K562 treated with DMSO at 1 percent for 4 hours (cell line): Measurements from ENCODE around the gene DHRS13. TPM values are rescaled to one million over a fixed set of nuclear protein-coding genes. Genes with fewer than 3 reads are reported as not detected.

Source experiments
- total RNA-seq: library from RNA; unstranded; fragments of 300-600 nt; gene quantifications from 2 replicates; pipeline ENCODE4 v1.2.3, GENCODE V29; 2022; ENCODE audit not compliant: insufficient read depth

Gene DHRS13, protein sequence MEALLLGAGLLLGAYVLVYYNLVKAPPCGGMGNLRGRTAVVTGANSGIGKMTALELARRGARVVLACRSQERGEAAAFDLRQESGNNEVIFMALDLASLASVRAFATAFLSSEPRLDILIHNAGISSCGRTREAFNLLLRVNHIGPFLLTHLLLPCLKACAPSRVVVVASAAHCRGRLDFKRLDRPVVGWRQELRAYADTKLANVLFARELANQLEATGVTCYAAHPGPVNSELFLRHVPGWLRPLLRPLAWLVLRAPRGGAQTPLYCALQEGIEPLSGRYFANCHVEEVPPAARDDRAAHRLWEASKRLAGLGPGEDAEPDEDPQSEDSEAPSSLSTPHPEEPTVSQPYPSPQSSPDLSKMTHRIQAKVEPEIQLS
- 22.7 and 29.7 TPM in 2 replicates for total RNA-seq

DNA sequence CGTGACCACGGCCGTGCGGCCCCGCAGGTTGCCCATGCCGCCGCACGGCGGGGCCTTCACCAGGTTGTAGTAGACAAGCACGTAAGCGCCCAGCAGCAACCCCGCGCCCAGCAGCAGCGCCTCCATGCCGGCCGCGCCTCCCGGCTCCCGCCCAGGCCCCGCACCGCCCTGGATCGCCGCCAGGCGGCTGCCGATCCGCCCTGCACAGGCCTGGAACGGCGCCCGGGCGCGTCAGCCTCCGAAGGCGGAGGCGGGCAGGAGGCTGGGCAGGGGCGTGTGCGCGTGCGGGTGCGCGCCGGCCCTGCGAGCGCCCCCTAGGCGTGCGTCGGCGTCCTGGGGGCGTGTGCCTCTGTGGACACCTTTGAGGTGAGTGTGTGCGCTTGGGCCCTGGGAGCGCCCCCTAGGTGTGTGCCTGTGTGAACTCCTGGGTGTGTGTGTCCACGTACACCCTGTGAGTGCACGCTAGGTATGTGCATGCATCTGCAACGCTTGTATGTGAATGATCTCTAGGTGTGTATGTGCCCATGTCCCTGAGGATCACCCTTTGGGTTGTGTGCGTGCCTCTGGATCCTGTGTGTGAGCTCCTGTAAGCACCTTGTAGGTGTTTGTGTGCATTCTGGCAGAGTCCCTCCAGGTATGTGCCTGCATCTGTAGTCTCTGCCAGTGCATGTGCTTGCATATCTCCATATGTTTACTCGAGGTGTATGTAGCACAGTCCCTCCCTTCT, at the start of gene DHRS13:
Gene DHRS13, minus strand, starts transcription at position 261 of the 727 bp plus-strand sequence. Its CDS starts 135 bp downstream, at position 126.

DNA sequence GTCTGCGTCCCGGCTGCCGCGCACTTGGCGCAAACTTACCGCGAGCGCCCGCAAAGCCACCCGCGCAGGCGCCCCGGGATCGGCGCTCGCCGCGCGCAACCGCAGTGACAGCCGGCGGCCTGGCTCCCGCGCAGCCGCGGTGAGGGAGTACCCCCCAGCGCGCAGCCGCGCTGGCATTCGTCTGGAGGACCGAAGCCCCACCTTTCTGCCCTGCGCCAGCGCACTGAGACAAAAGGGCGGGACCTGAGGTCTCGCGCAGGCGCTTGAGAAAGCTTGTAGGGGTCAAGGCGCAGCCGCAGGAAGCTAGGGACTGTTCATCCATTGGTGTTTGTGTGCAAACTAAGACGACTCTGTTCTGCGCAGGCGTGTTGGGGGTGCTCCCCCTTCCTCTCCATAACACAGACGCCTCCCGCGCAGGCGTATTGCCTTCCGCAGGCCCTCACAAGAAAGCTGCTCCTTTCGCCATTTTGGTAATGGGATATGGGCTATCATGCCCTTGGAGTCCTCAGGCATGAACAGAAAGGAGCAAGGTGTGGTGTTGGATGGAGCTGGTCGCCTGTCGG, 48.6 kb upstream of the DHRS13 start, which contains the start of gene PHF12:
Gene PHF12, minus strand, starts transcription at position 91 of the 563 bp plus-strand sequence. CDS start 558 bp downstream, outside the sequence.

DNA sequence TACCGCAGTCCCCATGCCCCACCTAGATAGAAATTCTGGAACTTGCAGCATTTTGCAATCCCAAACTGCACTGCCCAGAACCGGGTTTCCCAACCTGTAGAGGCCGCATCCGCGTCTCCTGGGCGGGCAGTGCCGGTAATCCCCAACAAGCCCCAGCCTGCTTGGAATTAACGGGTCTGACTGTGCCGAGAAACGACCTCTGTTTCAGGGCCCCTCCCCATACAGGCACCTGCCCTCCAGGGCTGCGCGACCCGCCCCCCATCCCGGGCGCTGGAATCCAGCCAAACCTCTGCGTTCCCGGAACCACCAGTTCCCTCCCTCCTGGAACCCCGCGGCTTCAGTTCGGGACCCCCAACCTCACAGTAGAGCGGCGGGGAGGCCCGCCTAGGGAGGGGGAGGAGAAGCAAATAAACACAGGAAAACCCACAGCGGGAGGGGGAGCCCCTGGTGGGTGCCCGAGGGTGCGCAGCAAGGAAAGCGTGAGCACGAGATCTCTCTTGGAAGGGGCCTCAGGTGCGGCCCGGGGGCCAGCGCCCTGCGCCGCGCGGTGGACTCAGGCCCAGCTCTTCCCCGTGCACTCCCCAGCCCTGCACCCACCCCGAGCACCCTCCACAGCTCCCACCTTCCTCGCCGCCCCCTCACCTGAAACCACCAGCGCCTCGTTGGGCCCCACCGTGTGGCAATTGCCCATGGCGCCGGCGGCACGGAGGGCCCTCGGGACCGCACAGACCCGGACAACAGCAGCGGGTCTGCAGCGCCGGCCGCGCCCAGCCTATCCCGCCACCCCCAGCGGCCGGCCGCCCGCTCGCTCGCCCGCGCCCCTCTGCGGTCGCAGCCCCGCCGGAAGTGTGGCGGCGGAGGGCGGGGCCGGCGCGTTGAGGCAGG, 5.8 kb downstream of the DHRS13 start, which contains the start of gene FLOT2:
Gene FLOT2, minus strand, starts transcription at position 850 of the 885 bp plus-strand sequence. Its CDS starts 159 bp downstream, at position 691.

DNA sequence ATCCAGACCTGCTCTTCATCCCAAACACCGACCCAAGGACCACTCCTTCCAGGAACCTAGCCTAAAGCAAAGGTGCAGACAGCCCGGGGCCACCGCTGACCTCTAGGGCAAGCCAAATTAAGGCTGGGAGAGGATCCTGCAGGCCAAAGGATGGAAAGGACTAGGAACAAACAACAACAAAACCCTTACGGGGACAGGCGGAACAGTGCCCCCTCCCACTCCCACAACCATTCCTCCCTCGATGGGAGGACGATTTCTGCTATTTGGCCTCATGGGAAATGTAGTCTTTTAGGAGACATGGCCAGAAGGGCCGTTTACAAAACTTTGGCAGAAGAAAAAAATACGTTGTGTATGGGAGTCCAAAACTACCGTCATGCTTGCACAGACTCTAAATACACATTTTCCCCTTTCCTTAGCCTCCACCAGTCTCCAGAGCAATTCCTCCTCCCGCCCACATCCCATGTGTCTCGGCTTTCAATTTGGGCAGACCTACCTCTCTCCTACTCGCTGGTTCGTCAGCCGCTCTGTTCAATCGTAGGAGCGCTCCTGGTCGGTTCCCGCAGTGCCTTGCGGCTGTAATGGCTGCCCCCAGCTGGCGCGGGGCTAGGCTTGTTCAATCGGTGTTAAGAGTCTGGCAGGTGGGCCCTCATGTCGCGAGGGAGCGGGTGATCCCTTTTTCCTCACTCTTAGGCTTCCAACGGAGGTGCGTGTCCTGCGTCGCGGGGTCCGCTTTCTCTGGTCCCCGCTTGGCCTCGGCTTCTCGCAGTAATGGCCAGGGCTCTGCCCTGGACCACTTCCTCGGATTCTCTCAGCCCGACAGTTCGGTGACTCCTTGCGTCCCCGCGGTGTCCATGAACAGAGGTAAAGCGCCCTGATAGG, 48.2 kb downstream of the DHRS13 start, which contains the start of gene ERAL1:
Gene ERAL1, plus strand, starts transcription at position 560 of the 879 bp plus-strand sequence. Its CDS starts 19 bp downstream, at position 579.

Other genes starting within 250 kb of the DHRS13 start
- gene SDF2, start 241.2 kb downstream of the DHRS13 start, total RNA-seq, result 68.5 and 69.2 TPM in 2 replicates
- gene SUPT6H, start 240.9 kb downstream of the DHRS13 start, total RNA-seq, result 54.5 and 61.6 TPM in 2 replicates
- gene PROCA1, start 191.2 kb downstream of the DHRS13 start, total RNA-seq, result 5.4 and 5.6 TPM in 2 replicates
- not detected in 2 replicates for gene RAB34, start 185.2 kb downstream of the DHRS13 start, total RNA-seq
- gene RPL23A, start 183.1 kb downstream of the DHRS13 start, total RNA-seq, result 2,658 and 2,919 TPM in 2 replicates
- 2.7 and 3.4 TPM in 2 replicates for gene TLCD1, start 176.8 kb downstream of the DHRS13 start, total RNA-seq
- gene NEK8, start 174.3 kb downstream of the DHRS13 start, total RNA-seq, result 2.2 and 4.7 TPM in 2 replicates
- gene TRAF4, start 159.1 kb downstream of the DHRS13 start, total RNA-seq, result 85.7 and 116 TPM in 2 replicates
- 28.4 and 38.5 TPM in 2 replicates for gene FAM222B, start 60.3 kb downstream of the DHRS13 start, total RNA-seq
- 84.1 and 95.8 TPM in 2 replicates for gene ERAL1, start 48.1 kb downstream of the DHRS13 start, total RNA-seq
- gene FLOT2, start 5.3 kb downstream of the DHRS13 start, total RNA-seq, result 160 and 174 TPM in 2 replicates
- gene PHF12, start 48.4 kb upstream of the DHRS13 start, total RNA-seq, result 27.3 and 34.0 TPM in 2 replicates
- not detected in 2 replicates for gene SEZ6, start 103.0 kb upstream of the DHRS13 start, total RNA-seq
- gene PIPOX, start 140.1 kb upstream of the DHRS13 start, total RNA-seq, result 1.2 TPM in 1 of 2 replicates, not detected in the other